HFFc6 (cell line): ENCODE measurements around the gene CLEC18B. TPM values are rescaled to one million over a fixed set of nuclear protein-coding genes. Genes with fewer than 3 reads are reported as not detected.
A peak's percentile ranks its signal among the peaks of the same experiment; 100 is the strongest.
"Not testable (repeated sequence)": the region's sequence is repeated elsewhere in the genome, so short reads cannot be mapped to it uniquely, and the experiment has no call there.

Source experiments
- DNase-seq: peaks from one replicate; pipeline ENCODE4 v3.0.0-alpha.2; 2018
- H3K27ac Mint-ChIP-seq: 2 replicates; pipeline ENCODE4 v1.8.0; 2020; ENCODE audit warnings: mild to moderate bottlenecking, mixed read lengths
- H3K27me3 Mint-ChIP-seq: 2 replicates; pipeline ENCODE4 v1.8.0; 2021; ENCODE audit warnings: mild to moderate bottlenecking, moderate library complexity, mixed read lengths; ENCODE audit not compliant: insufficient read depth
- H3K36me3 Mint-ChIP-seq: 2 replicates; pipeline ENCODE4 v1.8.0; 2021; ENCODE audit warnings: low read depth, mixed read lengths
- H3K4me1 Mint-ChIP-seq: 2 replicates; pipeline ENCODE4 v1.8.0; 2020; ENCODE audit warnings: low read depth, mixed read lengths
- H3K4me3 Mint-ChIP-seq: 2 replicates; pipeline ENCODE4 v1.8.0; 2020; ENCODE audit warnings: mild to moderate bottlenecking, moderate library complexity, mixed read lengths
- H3K9me3 Mint-ChIP-seq: 2 replicates; pipeline ENCODE4 v1.8.0; 2020; ENCODE audit warnings: mild to moderate bottlenecking, mixed read lengths
- CTCF ChIP-seq: fragments of 200-600 bp; sonication (generic); IDR thresholded peaks from 2 replicates; pipeline ENCODE4 v1.5.0; 2021; ENCODE audit warnings: antibody characterized with exemption, mild to moderate bottlenecking
- total RNA-seq, 6 experiments: library from RNA; stranded (reverse); fragmentation: NEBNext Ultra II Directional; extraction: Animal tissue kit (Norgen Biotek cat#: 25700); gene quantifications; 2 replicates in 1 of 6; 3 replicates in 5 of 6; pipeline ENCODE4 v1.2.3, GENCODE V29; 2021

Gene CLEC18B
- total RNA-seq, 6 experiments from 2014 or later, result 0.14 to 0.32 TPM; not detected in 4

GRCh38 chr16:74438492-74438979 lies 17.3 kb upstream of the CLEC18B start:
- TF ChIP-seq CTCF, result no peak
- Mint-ChIP-seq H3K4me3 (no peak overlapping the region), H3K27ac (no peak overlapping the region), H3K36me3 (peaks cover 12% of the 10 kb centered on the region), H3K27me3 (peaks cover 1% of the 10 kb centered on the region; the same call in 1 of the 2 replicates), H3K9me3 (no peaks in the 10 kb centered on the region), H3K4me1 (no peaks in the 10 kb centered on the region)
- no peak for DNase-seq

GRCh38 chr16:74431516-74431915 lies 10.2 kb upstream of the CLEC18B start:
- Mint-ChIP-seq H3K4me3 (no peak overlapping the region), H3K9me3 (no peaks in the 10 kb centered on the region), H3K36me3 (no peaks in the 10 kb centered on the region), H3K27me3 (peaks cover 1% of the 10 kb centered on the region), H3K4me1 (peaks cover 10% of the 10 kb centered on the region), H3K27ac (no peak overlapping the region; the same call in 1 of the 2 replicates)
- DNase-seq, result no peak
- no peak for TF ChIP-seq CTCF

- peak; percentile 89 for TF ChIP-seq CTCF
- not testable (repeated sequence) for H3K4me1 Mint-ChIP-seq, H3K9me3 Mint-ChIP-seq, H3K27me3 Mint-ChIP-seq, H3K4me3 Mint-ChIP-seq, H3K36me3 Mint-ChIP-seq, H3K27ac Mint-ChIP-seq
- DNase-seq, result peak; percentile 52
Measured at GRCh38 chr16:74430036-74430712, 8.9 kb upstream of the CLEC18B start.

- not testable (repeated sequence) for H3K27me3 Mint-ChIP-seq, H3K9me3 Mint-ChIP-seq
Measured at GRCh38 chr16:74428493-74428892, 7.2 kb upstream of the CLEC18B start.

GRCh38 chr16:74425751-74426150 lies 4.5 kb upstream of the CLEC18B start:
- not testable (repeated sequence) for H3K36me3 Mint-ChIP-seq, DNase-seq, H3K9me3 Mint-ChIP-seq, H3K27me3 Mint-ChIP-seq, H3K4me3 Mint-ChIP-seq, H3K4me1 Mint-ChIP-seq, H3K27ac Mint-ChIP-seq

More at GRCh38 chr16:74428493-74428892, 7.2 kb upstream of the CLEC18B start:
- not testable (repeated sequence) for H3K36me3 Mint-ChIP-seq, DNase-seq, H3K4me1 Mint-ChIP-seq, H3K27ac Mint-ChIP-seq, H3K4me3 Mint-ChIP-seq

GRCh38 chr16:74423721-74424120 lies 2.4 kb upstream of the CLEC18B start:
- H3K4me1 Mint-ChIP-seq, H3K27ac Mint-ChIP-seq, H3K4me3 Mint-ChIP-seq: not testable (repeated sequence)

GRCh38 chr16:74422086-74422485 lies 808 bp upstream of the CLEC18B start:
- H3K36me3 Mint-ChIP-seq, H3K27ac Mint-ChIP-seq, H3K4me1 Mint-ChIP-seq, H3K9me3 Mint-ChIP-seq, H3K27me3 Mint-ChIP-seq, H3K4me3 Mint-ChIP-seq, DNase-seq: not testable (repeated sequence)

More at GRCh38 chr16:74423721-74424120, 2.4 kb upstream of the CLEC18B start:
- not testable (repeated sequence) for H3K36me3 Mint-ChIP-seq, DNase-seq, H3K9me3 Mint-ChIP-seq, H3K27me3 Mint-ChIP-seq

- H3K4me3 Mint-ChIP-seq, H3K27ac Mint-ChIP-seq, H3K27me3 Mint-ChIP-seq, H3K4me1 Mint-ChIP-seq, H3K36me3 Mint-ChIP-seq, DNase-seq, H3K9me3 Mint-ChIP-seq: not testable (repeated sequence)
Measured at GRCh38 chr16:74421482-74421785, 156 bp upstream of the CLEC18B start.

- not testable (repeated sequence) for DNase-seq, H3K27me3 Mint-ChIP-seq, H3K36me3 Mint-ChIP-seq, H3K4me1 Mint-ChIP-seq, H3K4me3 Mint-ChIP-seq, H3K9me3 Mint-ChIP-seq, H3K27ac Mint-ChIP-seq
Measured at GRCh38 chr16:74419811-74420210, 1.5 kb downstream of the CLEC18B start.

GRCh38 chr16:74417897-74418296 lies 3.4 kb downstream of the CLEC18B start:
- H3K36me3 Mint-ChIP-seq, H3K27me3 Mint-ChIP-seq, H3K9me3 Mint-ChIP-seq, H3K27ac Mint-ChIP-seq, DNase-seq, H3K4me1 Mint-ChIP-seq, H3K4me3 Mint-ChIP-seq: not testable (repeated sequence)

GRCh38 chr16:74413920-74414319 lies 7.4 kb downstream of the CLEC18B start:
- H3K9me3 Mint-ChIP-seq, H3K36me3 Mint-ChIP-seq, H3K27me3 Mint-ChIP-seq, H3K4me3 Mint-ChIP-seq, DNase-seq, H3K27ac Mint-ChIP-seq, H3K4me1 Mint-ChIP-seq: not testable (repeated sequence)
